ENCODE measurements around the gene DET1.
"Not testable (repeated sequence)": the region's sequence is repeated elsewhere in the genome, so short reads cannot be mapped to it uniquely, and the experiment has no call there.

Gene DET1

DNA sequence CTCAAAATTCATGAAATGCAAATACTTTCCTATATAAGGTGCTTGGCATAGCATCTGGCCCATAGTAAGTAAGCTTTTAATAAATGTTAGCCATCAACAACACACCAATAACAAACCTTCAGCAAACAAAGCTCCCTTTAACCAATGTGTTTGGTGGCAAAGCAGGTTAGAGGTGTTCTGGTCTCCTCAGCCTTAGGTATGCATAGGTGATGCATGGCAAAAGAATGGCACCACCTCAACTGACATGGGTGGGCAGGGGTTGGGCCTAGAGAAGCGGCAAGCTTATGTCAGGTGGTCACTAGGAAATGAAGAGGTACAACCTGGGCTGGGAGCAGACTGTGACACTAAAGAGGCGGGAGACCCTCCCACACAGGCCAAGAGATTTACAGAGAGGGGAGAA, 40.8 kb downstream of the DET1 start:
- DNase-seq, result peak in 1 of 10 donors; percentile 60
- intact Hi-C loops (cut with DNase I), result no loop called here

DNA sequence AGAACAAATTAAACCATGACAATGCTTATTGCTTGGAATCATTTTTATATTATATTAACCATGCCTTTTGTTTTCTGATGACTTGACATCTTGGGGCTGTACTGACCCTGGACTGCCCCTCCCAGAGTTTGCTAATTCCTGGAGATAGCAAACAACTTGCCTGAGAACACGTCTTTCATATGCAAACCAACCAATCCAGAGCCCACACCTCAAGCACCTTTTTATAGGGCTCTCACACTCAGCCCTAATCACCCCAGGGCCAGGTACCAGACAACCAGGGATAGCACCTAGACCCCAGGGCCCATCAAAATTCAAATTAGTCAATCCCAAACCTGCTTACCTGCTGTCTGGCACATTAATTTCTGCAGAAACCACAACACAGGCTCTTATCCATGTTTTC, 42.0 kb downstream of the DET1 start:
- DNase-seq, result no peak
- intact Hi-C loops (cut with DNase I), result no loop called here

- intact Hi-C loops (cut with DNase I), result no loop called here
- DNase-seq, result no peak
These were observed 47.5 kb downstream of the DET1 start for GRCh38 chr15:88498996-88499395.

DNA sequence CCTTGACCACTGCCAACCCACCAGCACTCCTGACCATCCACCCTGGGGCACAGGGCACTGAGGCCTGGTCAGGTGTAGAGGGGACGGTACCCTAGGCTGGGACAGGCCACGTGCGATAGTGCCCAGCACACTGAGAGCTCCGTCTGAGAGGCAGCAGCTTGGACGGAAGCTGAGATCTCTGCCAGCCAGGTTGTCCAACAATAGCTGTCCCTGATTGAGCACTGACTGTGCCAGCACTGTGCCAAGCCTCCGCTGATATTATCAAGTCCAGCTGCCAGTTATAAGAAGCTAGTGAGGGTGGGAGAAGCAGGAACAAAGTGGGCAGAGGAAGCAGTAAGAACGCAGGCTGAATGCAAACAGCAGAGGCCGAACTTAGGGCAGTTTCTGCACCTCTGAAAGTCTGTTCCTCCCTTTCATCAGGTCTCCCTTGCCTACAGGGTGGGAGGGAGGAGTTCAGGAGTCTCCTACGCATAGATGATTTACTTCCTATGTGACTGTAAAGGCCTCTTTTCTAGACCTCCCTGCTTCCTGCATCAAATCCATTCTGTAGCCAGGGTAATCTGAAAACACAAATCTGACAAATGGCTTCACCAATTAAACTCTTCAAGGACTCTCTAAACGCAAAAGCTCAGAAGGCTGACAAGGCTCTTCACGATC, 49.2 kb downstream of the DET1 start:
- intact Hi-C loops (cut with DNase I), result no loop called here
- peak in 8 of 10 donors; percentile 37 to 92 (median 62) for DNase-seq

GRCh38 chr15:88493844-88494243, 52.6 kb downstream of the DET1 start:
- intact Hi-C loops (cut with DNase I), result no loop called here
- DNase-seq, result peak in 1 of 10 donors; percentile 72

DNA sequence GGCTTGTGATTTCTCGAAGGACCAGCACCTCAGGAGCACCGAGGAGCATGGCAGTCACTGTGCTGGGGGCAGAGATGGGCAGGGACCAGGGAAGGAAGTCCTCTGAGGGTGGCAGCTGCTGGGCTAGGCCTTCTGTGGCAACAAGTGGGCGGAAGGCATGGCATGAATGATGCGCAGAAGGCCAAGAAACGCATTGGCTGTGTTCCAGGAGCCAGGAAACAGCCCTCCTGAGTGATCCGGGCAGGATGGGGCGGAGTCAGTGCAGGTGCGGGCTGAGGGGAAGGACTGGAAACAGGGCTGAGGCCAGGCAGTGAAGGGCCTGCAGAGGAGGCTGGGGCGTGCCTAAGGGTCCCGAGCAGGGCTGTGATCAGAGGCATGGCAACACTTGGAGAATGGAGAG, 55.3 kb downstream of the DET1 start:
- intact Hi-C loops (cut with DNase I), result no loop called here
- DNase-seq, result no peak

- intact Hi-C loops (cut with DNase I), result no loop called here
- no peak for DNase-seq
These were observed 56.4 kb downstream of the DET1 start for GRCh38 chr15:88490036-88490435.

DNA sequence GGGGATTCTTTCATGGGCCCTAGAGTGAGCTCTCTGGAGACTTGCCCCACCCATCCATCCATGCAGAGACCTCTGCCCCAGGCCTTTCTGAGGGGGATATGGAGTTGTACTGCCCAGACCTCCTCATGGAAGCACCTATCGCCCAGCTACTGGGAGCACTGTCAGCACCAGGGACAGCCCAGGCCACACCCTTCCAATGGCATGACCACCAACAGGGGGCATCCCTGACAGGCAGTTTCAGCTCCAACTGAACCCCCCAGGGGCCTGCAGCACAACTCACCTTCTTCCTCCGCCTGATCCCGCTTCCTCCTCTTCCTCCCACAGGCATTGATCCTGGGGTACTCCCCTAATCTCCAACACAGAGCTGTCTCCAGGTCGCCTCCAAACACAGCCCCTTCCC, 57.2 kb downstream of the DET1 start:
- intact Hi-C loops (cut with DNase I), result no loop called here
- peak in 1 of 10 donors; percentile 82 for DNase-seq

GRCh38 chr15:88487796-88488523, 58.5 kb downstream of the DET1 start:
- intact Hi-C loops (cut with DNase I), result no loop called here
- DNase-seq, result no peak

DNA sequence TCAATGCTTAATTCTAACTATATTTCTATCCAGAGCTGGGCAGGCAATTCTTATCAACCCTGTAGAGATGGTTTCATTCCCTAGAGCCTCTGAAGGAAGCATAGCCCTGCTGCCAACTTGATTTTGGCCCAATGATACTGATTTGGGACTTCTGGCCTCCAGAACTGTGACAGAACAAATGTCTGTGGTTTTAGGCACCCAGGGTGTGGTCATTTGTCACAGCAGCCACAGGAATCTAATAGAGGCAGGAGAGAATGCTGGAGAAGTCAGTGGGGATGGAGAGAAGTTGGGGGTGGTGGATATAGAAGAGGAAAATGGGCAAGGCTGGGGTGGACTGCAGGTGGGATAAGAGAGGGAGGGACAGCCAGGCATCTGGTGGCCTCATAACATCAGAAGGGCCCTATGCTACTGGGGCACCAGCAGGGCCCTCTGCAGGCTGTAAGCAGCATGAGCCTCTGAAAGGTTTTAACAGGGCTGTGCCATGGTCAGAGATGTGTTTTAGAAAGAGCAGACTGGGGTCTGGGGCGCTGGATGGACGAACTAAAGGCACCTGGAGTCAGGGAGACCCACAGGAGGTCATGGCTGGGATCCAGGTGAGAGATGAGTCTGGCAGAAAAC, 59.2 kb downstream of the DET1 start:
- no peak for DNase-seq
- intact Hi-C loops (cut with DNase I), result no loop called here

- intact Hi-C loops (cut with DNase I), result no loop called here
- peak in 1 of 10 donors; percentile 87 for DNase-seq
These were observed 61.7 kb downstream of the DET1 start for GRCh38 chr15:88484682-88485331.

GRCh38 chr15:88482263-88482662, 64.2 kb downstream of the DET1 start:
- DNase-seq, result no peak
- intact Hi-C loops (cut with DNase I), result no loop called here

GRCh38 chr15:88480981-88481380, 65.5 kb downstream of the DET1 start:
- DNase-seq, result peak in 2 of 10 donors; percentile 42 to 83

DNA sequence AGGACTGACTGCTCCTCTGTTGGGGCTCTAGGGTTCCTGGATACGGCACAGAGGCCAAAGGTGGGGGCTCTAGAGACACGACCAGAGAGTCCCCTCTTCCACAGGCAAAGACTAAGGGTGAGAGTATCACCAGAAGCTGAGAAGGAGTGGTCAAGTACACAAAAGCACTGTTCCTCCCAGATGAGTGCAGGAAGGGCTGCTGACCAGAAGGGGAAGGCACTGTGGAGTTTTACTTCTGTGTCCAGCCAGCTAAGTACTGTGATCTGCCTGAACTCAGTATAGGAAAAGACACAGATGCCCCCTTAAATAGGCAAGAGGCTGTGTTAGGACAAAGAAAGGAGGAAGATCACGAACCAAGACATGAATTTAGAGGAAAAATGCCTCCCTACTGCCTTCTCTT, 67.3 kb downstream of the DET1 start:
- DNase-seq, result no peak
- intact Hi-C loops (cut with DNase I), result loop anchor here (5.0 kb wide), 4 partner anchors 68 to 183 kb away; partner anchors contain the start of genes AEN and DET1

More at GRCh38 chr15:88480981-88481380, 65.5 kb downstream of the DET1 start:
- intact Hi-C loops (cut with DNase I), result no loop called here

- DNase-seq, result no peak
- intact Hi-C loops (cut with DNase I), result loop anchor here (2.0 to 5.0 kb wide), 5 partner anchors 69 to 357 kb away; partner anchors contain the start of genes AEN and DET1
These were observed 68.6 kb downstream of the DET1 start for GRCh38 chr15:88477904-88478303.

DNA sequence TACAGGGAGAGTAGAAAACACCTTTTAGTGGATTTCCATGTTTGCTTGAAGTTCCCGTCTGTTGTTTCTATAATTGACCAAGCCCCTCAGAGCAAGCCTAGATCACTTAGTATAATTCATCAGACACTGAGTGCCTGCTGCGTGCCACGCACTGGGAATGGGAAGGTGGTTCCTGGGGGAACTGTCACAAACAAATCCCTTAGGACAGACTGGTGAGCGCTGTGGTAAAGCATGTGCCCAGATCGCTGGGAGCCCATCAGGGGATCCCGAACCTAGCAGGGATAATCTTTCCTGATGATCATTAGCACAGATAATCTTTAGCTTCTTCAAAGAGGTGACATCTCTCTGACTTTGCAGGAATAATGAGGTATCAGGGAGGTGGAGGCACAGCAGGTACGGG, 69.4 kb downstream of the DET1 start:
- DNase-seq, result no peak
- intact Hi-C loops (cut with DNase I), result loop anchor here (2.0 to 5.0 kb wide), 5 partner anchors 70 to 358 kb away; partner anchors contain the start of genes AEN and DET1

DNA sequence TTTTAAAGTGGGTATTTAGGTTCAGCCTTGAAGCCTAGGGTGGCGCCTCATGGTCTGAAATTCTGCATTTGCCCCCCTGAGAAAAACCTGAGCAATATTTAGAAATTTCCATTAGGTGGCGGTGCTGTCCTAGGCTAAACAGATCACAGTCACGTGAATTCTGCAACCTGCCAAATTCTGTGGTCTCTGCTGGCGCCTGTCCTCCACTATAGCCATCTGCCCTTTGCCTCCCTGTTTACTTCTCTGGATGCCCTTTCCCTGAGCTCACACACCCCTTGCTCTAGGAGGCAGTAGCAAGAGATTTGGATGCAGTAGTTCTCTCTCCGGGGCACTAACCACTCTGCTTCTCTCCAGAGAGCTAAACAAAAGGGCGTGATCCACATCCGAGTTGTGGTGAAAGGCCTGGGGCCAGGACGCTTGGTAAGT, 69.8 kb downstream of the DET1 start:
- DNase-seq, result peak in 2 of 10 donors; percentile 52 to 87
- intact Hi-C loops (cut with DNase I), result loop anchor here (2.0 to 5.0 kb wide), 5 partner anchors 71 to 358 kb away; partner anchors contain the start of genes AEN and DET1

DNA sequence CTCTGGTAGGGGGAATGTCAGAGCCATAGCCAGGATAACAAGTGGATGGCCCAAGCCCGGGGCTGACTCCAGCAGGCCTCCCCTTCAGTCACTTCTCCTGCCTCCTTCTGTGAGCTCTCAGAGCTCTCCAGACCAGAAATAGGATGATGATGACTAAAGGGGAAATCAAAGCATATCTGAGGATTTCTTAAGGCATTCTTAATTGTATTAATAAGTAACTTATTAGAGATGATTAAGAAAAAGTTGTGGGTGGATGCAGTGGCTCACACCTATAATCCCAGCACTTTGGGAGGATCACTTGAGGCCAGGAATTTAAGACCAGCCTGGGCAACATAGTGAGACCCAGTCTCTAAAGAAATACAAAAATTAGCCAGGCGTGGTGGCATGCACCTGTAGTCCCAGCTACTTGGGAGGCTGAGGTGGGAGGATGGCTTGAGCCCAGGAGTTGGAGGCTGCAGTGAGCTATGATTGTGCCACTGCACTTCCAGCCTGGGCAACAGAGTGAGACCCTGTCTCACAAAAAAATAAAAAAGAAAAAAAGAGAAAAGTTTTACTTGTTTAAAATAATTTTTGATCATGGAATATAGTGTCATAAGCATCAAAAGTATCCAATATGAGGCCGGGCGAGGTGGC, 72.7 kb downstream of the DET1 start:
- DNase-seq; intact Hi-C loops (cut with DNase I): not testable (repeated sequence)

DNA sequence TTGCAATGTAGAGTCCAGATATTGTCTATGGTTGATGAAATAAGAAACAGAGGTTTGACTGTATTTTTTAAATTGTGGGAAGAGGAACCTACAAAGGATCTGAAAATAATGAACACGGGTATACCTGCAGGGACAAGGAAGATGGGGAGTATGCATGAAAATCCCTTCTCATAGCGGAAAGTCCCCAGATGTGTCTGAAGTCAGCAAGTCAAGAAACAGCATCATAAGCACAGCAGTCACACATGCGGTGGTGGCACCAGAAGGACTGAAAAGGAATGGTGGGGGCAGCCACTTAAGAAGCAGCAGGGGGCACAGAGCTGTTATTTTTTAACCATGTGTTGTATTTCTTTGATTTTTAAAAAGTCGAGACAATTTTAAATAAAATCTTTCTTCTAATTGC, 74.3 kb downstream of the DET1 start:
- DNase-seq, result no peak
- intact Hi-C loops (cut with DNase I), result no loop called here

GRCh38 chr15:88470625-88471372, 75.7 kb downstream of the DET1 start:
- intact Hi-C loops (cut with DNase I), result no loop called here
- no peak for DNase-seq
